Hepatocyte (in vitro differentiated cells): Measurements from ENCODE around the gene EML6. TPM values are rescaled to one million over a fixed set of nuclear protein-coding genes. Genes with fewer than 3 reads are reported as not detected.

Experiments
- DNase-seq: peaks from one replicate; pipeline ENCODE4 v3.0.0-alpha.2; 2016; ENCODE audit warnings: low spot score
- H2AFZ ChIP-seq: fragments of 200-600 bp; sonication (generic); 2 replicates; pipeline ENCODE4 v1.6.0; 2016; ENCODE audit warnings: antibody characterized with exemption, mild to moderate bottlenecking
- H3K27ac ChIP-seq: fragments of 200-600 bp; sonication (generic); 2 replicates; pipeline ENCODE4 v1.5.1; 2016; ENCODE audit warnings: mild to moderate bottlenecking
- H3K27me3 ChIP-seq: fragments of 200-600 bp; sonication (generic); 2 replicates; pipeline ENCODE4 v1.6.1; 2016
- H3K36me3 ChIP-seq: fragments of 200-600 bp; sonication (generic); replicated peaks from 2 replicates; pipeline ENCODE4 v1.5.1; 2016; ENCODE audit warnings: low read depth; ENCODE audit not compliant: insufficient read depth
- H3K4me1 ChIP-seq: fragments of 200-600 bp; sonication (generic); 2 replicates; pipeline ENCODE4 v1.5.1; 2016; ENCODE audit warnings: mild to moderate bottlenecking, moderate library complexity; ENCODE audit not compliant: insufficient read depth
- H3K4me2 ChIP-seq: fragments of 200-600 bp; sonication (generic); 2 replicates; pipeline ENCODE4 v1.6.0; 2016
- H3K4me3 ChIP-seq: fragments of 200-600 bp; sonication (generic); 2 replicates; pipeline ENCODE4 v1.5.1; 2016; ENCODE audit warnings: mild to moderate bottlenecking
- H3K79me2 ChIP-seq: fragments of 200-600 bp; sonication (generic); 2 replicates; pipeline ENCODE4 v1.6.0; 2017; ENCODE audit warnings: mild to moderate bottlenecking
- H3K9me2 ChIP-seq: fragments of 200-600 bp; sonication (generic); replicated peaks from 2 replicates; pipeline ENCODE4 v1.6.0; 2017; ENCODE audit warnings: mild to moderate bottlenecking; ENCODE audit not compliant: insufficient read depth
- H3K9me3 ChIP-seq: fragments of 200-600 bp; sonication (generic); 2 replicates; pipeline ENCODE4 v1.5.1; 2016; ENCODE audit warnings: low read depth, mild to moderate bottlenecking
- H4K20me1 ChIP-seq: fragments of 200-600 bp; sonication (generic); 2 replicates; pipeline ENCODE4 v1.6.0; 2016; ENCODE audit warnings: mild to moderate bottlenecking; ENCODE audit not compliant: insufficient read depth, poor library complexity, severe bottlenecking
- CTCF ChIP-seq: fragments of 200-600 bp; sonication (generic); IDR thresholded peaks from 2 replicates; pipeline ENCODE4 v1.5.1; 2016; ENCODE audit warnings: antibody characterized with exemption, mild to moderate bottlenecking; ENCODE audit not compliant: poor library complexity
- EZH2 ChIP-seq: fragments of 200-600 bp; sonication (generic); IDR thresholded peaks from 2 replicates; pipeline ENCODE4 v1.6.1; 2016; ENCODE audit warnings: antibody characterized with exemption, mild to moderate bottlenecking, borderline replicate concordance
- EZH2phosphoT487 ChIP-seq: fragments of 200-600 bp; sonication (generic); IDR thresholded peaks from one replicate; pipeline ENCODE4 v1.6.1; 2018; ENCODE audit warnings: antibody characterized with exemption, mild to moderate bottlenecking, low read depth, moderate library complexity; ENCODE audit not compliant: unreplicated experiment, severe bottlenecking
- WGBS: methylation state at CpG from one replicate; pipeline ENCODE4 v1.1.6; 2016; ENCODE audit warnings: low lambda C conversion rate; ENCODE audit errors: missing lambda C conversion rate; 5-methylcytosine and 5-hydroxymethylcytosine counted together
- polyA plus RNA-seq: library from polyadenylated mRNA; unstranded; fragments of >200 nt; fragmentation: Nextera tagmentation; extraction: Ambion mirVana; gene quantifications from 2 replicates; pipeline ENCODE4 v1.2.1, GENCODE V29; 2016
- total RNA-seq: library from RNA; depleted of rRNA; stranded (reverse); fragments of >200 nt; gene quantifications from 2 replicates; pipeline ENCODE4 v1.2.3, GENCODE V29; 2014

The EML6 gene
- total and polyA plus RNA-seq, 2 experiments from 2014 or later, result 1.9 to 4.0 TPM

GRCh38 chr2:54801352-54801751 lies 77.9 kb downstream of the EML6 start:
- Histone ChIP-seq H3K36me3 (no peaks in the 10 kb centered on the region), H3K9me2 (no peaks in the 10 kb centered on the region), H3K4me1 (no peaks in the 10 kb centered on the region), H3K27ac (no peak overlapping the region), H3K9me3 (no peaks in the 10 kb centered on the region), H2AFZ (no peak overlapping the region), H3K4me3 (no peak overlapping the region), H3K4me2 (no peak overlapping the region), H4K20me1 (no peaks in the 10 kb centered on the region), H3K79me2 (no peaks in the 10 kb centered on the region), H3K27me3 (no peaks in the 10 kb centered on the region)
- DNase-seq, result no peak
- TF ChIP-seq CTCF (no peak), EZH2 (no peak), EZH2phosphoT487 (no peak)
- 91% methylated on average over 6 of the region's 6 CpGs for WGBS

GRCh38 chr2:54803783-54804751 lies 80.6 kb downstream of the EML6 start:
- no peaks in the 10 kb centered on the region for H3K79me2 ChIP-seq
- no peaks in the 10 kb centered on the region for H3K9me2 ChIP-seq
- no peaks in the 10 kb centered on the region for H3K36me3 ChIP-seq
- H3K9me3 ChIP-seq, result no peaks in the 10 kb centered on the region
- DNase-seq, result no peak
- H4K20me1 ChIP-seq, result no peaks in the 10 kb centered on the region
- H3K27me3 ChIP-seq, result no peaks in the 10 kb centered on the region
- H3K27ac ChIP-seq, result no peak overlapping the region
- TF ChIP-seq CTCF, result no peak
- no peak for TF ChIP-seq EZH2phosphoT487
- no peak for TF ChIP-seq EZH2
- no peak overlapping the region for H2AFZ ChIP-seq
- no peak overlapping the region for H3K4me2 ChIP-seq
- 83% methylated on average over 3 of the region's 3 CpGs for WGBS
- H3K4me3 ChIP-seq, result no peak overlapping the region
- no peaks in the 10 kb centered on the region for H3K4me1 ChIP-seq

- Histone ChIP-seq H3K9me2 (no peaks in the 10 kb centered on the region), H3K79me2 (no peaks in the 10 kb centered on the region), H3K9me3 (no peaks in the 10 kb centered on the region), H3K4me2 (no peak overlapping the region), H3K27me3 (no peaks in the 10 kb centered on the region), H4K20me1 (no peaks in the 10 kb centered on the region), H3K36me3 (no peaks in the 10 kb centered on the region), H3K4me1 (no peaks in the 10 kb centered on the region), H3K27ac (no peak overlapping the region), H2AFZ (no peak overlapping the region), H3K4me3 (no peak overlapping the region)
- WGBS, result 96% methylated on average over 1 of the region's 1 CpG
- no peak for DNase-seq
- TF ChIP-seq EZH2phosphoT487 (no peak), CTCF (no peak), EZH2 (no peak)
Measured at GRCh38 chr2:54805255-54805654, 81.8 kb downstream of the EML6 start.
